A204.1 (cell line): ENCODE data around the gene IL1RAPL2.
"Not testable (repeated sequence)": the region's sequence is repeated elsewhere in the genome, so short reads cannot be mapped to it uniquely, and the experiment has no call there.

Experiments
- FAIRE-seq: peaks from 2 replicates; lab custom pipeline; 2012; peaks lifted over from hg19 to GRCh38; lab: Jason Lieb, UNC

IL1RAPL2 gene

DNA sequence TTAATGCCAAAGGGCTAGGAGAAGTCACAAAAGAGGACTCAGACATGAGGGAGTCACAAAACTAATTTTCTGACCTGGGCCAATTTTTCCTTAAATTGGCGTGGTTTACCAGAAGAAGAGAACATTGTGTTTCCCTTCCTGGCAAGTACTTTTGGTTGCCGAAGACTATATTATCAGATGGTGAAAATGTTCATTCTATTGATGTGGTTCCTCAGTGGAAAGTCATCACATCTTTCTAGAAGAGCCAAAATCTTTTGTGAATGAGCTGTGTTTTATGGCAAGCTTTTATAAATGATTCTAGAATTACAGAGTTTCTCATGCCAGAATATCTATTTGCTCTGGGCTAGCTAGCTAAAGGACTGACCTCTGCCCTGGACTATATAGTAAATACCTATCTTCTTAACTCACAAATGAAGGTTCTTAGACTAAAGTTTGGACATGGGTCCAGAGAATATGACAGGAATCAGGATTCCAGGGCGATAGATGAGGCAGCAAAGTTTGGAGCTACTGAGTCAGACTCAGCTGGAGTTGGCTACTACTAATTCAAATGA is 288.9 kb downstream of the IL1RAPL2 start:
- FAIRE-seq = no peak

DNA sequence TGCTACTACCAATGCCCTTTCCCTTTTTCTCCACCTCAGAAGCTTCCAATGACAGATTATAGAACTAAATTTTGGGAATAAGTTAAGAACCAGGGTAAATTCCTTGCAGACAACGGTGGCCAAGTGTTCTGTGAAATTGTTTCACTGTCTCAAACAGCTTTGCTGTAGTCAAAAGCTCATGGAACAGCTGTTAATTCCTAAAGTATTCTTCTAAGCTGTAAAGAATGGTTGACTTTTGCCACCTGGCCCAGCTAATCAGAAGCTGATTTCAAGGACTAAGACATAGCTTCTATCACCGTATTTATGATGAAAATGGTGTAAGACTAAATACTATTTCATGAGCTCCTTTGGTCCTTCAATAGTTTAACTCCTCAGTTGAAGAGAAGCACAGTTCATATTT is 297.5 kb downstream of the IL1RAPL2 start:
- FAIRE-seq = no peak

- FAIRE-seq = no peak
Measured at GRCh38 chrX:104864296-104864695, 298.3 kb downstream of the IL1RAPL2 start.

DNA sequence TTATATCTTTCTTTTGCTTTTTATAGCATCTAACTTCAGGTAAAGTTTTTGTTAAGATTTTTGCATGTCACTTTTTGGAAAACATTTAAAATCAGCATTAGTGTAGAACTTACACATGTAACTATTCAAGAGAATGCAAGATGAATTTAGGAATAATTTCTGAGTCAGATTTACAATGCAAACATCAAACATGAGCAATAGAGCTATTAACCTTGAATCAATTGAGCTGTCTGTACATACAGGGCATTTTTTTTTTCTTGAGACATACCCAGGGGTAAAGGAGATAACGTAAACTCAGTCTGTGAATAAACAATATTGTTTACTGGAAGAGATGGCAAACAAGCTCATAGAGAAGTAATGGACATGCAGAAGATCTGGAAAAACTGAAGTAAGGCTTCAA is 311.5 kb downstream of the IL1RAPL2 start:
- no peak for FAIRE-seq

- FAIRE-seq = no peak
Measured at GRCh38 chrX:104902070-104902469, 336.1 kb downstream of the IL1RAPL2 start.

DNA sequence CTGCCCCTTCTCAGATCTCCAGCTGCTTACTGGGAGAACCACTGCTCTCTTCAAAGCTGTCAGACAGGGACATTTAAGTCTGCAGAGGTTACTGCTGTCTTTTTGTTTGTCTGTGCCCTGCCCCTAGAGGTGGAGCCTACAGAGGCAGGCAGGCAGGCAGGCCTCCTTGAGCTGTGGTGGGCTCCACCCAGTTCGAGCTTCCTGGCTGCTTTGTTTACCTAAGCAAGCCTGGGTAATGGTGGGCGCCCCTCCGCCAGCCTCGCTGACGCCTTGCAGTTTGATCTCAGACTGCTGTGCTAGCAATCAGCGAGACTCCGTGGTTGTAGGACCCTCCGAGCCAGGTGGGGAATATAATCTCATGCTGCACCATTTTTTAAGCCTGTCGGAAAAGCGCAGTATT is 343.7 kb downstream of the IL1RAPL2 start:
- not testable (repeated sequence) for FAIRE-seq

GRCh38 chrX:104913348-104913747 is 347.3 kb downstream of the IL1RAPL2 start:
- no peak for FAIRE-seq

DNA sequence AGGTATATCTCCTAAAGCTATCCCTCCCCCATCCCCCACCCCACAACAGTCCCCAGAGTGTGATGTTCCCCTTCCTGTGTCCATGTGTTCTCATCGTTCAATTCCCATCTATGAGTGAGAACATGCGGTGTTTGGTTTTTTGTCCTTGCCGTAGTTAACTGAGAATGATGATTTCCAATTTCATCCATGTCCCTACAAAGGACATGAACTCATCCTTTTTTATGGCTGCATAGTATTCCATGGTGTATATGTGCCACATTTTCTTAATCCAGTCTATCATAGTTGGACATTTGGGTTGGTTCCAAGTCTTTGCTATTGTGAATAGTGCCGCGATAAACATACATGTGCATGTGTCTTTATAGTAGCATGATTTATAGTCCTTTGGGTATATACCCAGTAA is 348.7 kb downstream of the IL1RAPL2 start:
- FAIRE-seq = not testable (repeated sequence)

GRCh38 chrX:104918122-104918521 is 352.1 kb downstream of the IL1RAPL2 start:
- FAIRE-seq = no peak

GRCh38 chrX:104921584-104922205 is 355.7 kb downstream of the IL1RAPL2 start:
- FAIRE-seq = no peak

GRCh38 chrX:104922206-104922621 is 356.2 kb downstream of the IL1RAPL2 start:
- FAIRE-seq = peak; percentile 83

GRCh38 chrX:104929324-104929723 is 363.3 kb downstream of the IL1RAPL2 start:
- FAIRE-seq = no peak

- FAIRE-seq = no peak
Measured at GRCh38 chrX:104935581-104935980, 369.6 kb downstream of the IL1RAPL2 start.

DNA sequence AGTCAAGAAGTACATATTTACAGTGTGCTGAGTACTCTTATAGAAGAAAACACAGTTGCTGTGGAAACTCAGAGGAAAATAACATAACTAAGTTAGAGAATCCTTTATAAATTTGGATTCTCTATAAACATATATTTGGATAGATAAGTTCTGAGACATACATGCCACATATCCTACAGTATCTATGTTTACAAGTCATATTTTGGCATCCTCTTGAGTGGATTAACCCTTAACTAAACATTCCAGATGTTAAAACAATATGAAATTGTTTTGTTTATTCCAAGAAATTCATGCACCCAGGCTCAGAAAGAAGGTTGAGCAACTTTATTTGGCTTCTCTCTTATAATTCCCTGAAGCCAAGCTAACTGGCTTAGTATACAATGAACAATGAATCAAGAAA is 387.3 kb downstream of the IL1RAPL2 start:
- FAIRE-seq = no peak

GRCh38 chrX:104961926-104962325 is 395.9 kb downstream of the IL1RAPL2 start:
- FAIRE-seq = no peak

- FAIRE-seq = no peak
Measured at GRCh38 chrX:104968241-104968640, 402.2 kb downstream of the IL1RAPL2 start.

- no peak for FAIRE-seq
Measured at GRCh38 chrX:104972737-104973136, 406.7 kb downstream of the IL1RAPL2 start.

- no peak for FAIRE-seq
Measured at GRCh38 chrX:104987063-104987462, 421.1 kb downstream of the IL1RAPL2 start.

DNA sequence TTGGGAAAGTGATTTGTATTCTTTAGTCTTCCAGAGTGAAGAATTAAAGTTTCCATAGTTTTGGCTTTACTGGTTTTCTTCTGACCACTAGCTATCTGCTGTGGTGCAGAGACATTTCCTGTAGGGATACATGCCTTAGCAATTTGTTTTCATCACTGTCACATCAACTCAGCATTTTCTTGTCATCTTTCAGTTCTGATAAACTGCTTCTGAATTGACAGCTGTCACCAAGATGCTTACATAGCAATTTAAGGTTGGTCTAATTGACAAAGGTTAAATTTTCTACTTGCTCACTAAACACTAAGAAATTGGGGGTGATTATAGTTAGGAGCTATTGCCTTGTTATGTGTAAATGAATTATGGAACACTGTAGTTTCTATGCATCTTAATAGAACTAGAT is 422.0 kb downstream of the IL1RAPL2 start:
- no peak for FAIRE-seq

DNA sequence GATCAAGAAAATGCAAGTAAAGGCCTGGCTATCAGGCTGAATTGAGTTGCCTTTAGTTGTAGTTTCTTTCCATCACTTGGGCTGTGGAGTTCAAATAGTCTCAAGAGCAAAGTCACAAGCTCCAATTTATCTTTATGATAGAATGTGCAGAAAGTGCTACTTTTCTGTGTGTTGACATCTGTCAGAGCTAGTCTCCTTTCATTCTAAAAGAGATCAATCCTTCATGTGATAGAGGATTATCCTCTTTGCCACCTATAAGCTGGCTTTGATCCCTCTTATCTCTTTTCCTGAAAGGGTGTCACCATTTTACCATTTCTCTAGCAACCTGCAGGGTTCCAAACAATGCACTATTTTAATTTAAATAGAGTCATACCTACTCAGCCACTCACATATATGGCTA is 429.5 kb downstream of the IL1RAPL2 start:
- FAIRE-seq = no peak

GRCh38 chrX:105006103-105006502 is 440.1 kb downstream of the IL1RAPL2 start:
- no peak for FAIRE-seq

GRCh38 chrX:105006996-105007395 is 441.0 kb downstream of the IL1RAPL2 start:
- FAIRE-seq = no peak

DNA sequence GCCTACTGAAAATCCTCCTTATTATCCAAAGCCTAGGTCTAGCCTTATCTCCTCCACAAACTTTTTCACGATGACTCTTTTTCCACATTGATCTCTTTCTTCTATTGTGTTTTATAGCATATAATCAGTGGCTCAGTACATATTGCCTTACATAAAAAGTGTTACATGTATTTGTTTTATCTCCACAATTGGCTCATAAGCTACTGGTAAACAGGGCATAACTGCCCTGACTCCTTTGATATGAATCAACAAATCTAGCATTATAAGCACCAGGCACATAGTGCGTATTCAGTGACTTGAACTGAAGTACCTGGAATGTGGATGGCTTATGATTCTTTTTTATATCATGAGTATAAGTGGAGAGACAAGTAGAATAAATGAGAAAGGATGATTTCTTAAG is 447.7 kb downstream of the IL1RAPL2 start:
- no peak for FAIRE-seq

- no peak for FAIRE-seq
Measured at GRCh38 chrX:105017641-105018040, 451.6 kb downstream of the IL1RAPL2 start.

DNA sequence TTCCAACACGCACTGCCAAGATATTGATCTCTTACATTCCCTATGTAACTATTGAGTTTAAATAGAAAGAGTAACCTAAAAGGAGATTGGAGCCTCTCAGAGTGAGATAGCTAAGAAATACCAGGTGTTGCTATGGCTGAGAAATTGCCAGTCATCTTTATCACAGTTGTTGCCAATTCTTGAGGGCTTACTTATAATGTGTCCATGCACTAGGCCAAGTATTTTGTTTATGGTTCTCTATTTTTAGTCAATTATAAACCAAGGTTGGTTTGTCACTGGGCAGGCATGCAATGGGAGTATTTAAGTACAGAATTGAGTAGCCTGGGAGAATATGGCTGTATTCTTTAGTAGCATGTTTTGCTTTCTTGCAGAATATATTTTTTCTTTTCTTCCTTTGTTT is 452.9 kb downstream of the IL1RAPL2 start:
- FAIRE-seq = no peak
